PC-3 (cell line): Measurements from ENCODE around the gene SCN4B. TPM values are rescaled to one million over a fixed set of nuclear protein-coding genes. Genes with fewer than 3 reads are reported as not detected.
"Not testable (repeated sequence)": the region's sequence is repeated elsewhere in the genome, so short reads cannot be mapped to it uniquely, and the experiment has no call there.

Experiments used
- ATAC-seq: fragments of 200-7000 bp; cut with Tn5 transposase; 2 replicates; pipeline ENCODE4 v1.9.1; 2020; ENCODE audit warnings: mild to moderate bottlenecking, moderate library complexity
- BruUV-seq: library from RNA; stranded (reverse); fragments of 400-500 nt; replicated peaks from 2 replicates; lab custom pipeline; 2021; lab: Mats Ljungman, UMichigan
- CTCF ChIA-PET: fragments of 300-600 bp; sonication (Branson Sonifier 250); formaldehyde crosslinking; loops from one replicate; lab custom pipeline; 2022; ENCODE audit warnings: antibody characterized with exemption; lab: Charles Lee
- POLR2A ChIA-PET: fragments of 300-600 bp; sonication (Branson Sonifier 250); formaldehyde crosslinking; loops from one replicate; lab custom pipeline; 2022; ENCODE audit warnings: antibody characterized with exemption; ENCODE audit not compliant: unreplicated experiment; lab: Charles Lee
- DNase-seq: peaks from one replicate; pipeline ENCODE4 v3.0.0-alpha.2; 2015
- H2AFZ ChIP-seq: fragments of 300-600 bp; sonication (generic); 2 replicates; pipeline ENCODE4 v1.6.0; 2016; ENCODE audit warnings: antibody characterized with exemption, low read length
- H3F3A ChIP-seq: fragments of 300-600 bp; sonication (generic); one replicate; pipeline ENCODE4 v1.6.0; 2017; ENCODE audit warnings: antibody characterized with exemption, low read length, control low read depth, mild to moderate bottlenecking; ENCODE audit not compliant: unreplicated experiment
- H3K27ac ChIP-seq: fragments of 300-600 bp; sonication (generic); 2 replicates; pipeline ENCODE4 v1.5.1; 2016; ENCODE audit warnings: mild to moderate bottlenecking, low read length
- H3K27me3 ChIP-seq: fragments of 300-600 bp; sonication (generic); 2 replicates; pipeline ENCODE4 v1.6.1; 2016; ENCODE audit warnings: low read length, mixed read lengths
- H3K36me3 ChIP-seq: fragments of 300-600 bp; sonication (generic); 2 replicates; pipeline ENCODE4 v1.6.1; 2016; ENCODE audit warnings: low read depth, mixed run types, low read length, mixed read lengths
- H3K4me1 ChIP-seq: fragments of 300-600 bp; sonication (generic); 2 replicates; pipeline ENCODE4 v1.5.1; 2016; ENCODE audit warnings: low read length; ENCODE audit not compliant: insufficient read depth
- H3K4me2 ChIP-seq: fragments of 300-600 bp; sonication (generic); 2 replicates; pipeline ENCODE4 v1.6.0; 2016; ENCODE audit warnings: low read length
- H3K4me3 ChIP-seq: fragments of 300-600 bp; sonication (generic); 2 replicates; pipeline ENCODE4 v1.5.1; 2016; ENCODE audit warnings: mild to moderate bottlenecking, low read length, mixed read lengths
- H3K79me2 ChIP-seq: fragments of 300-600 bp; sonication (generic); 2 replicates; pipeline ENCODE4 v1.6.1; 2017; ENCODE audit warnings: low read length, mixed read lengths
- H3K9ac ChIP-seq: fragments of 300-600 bp; sonication (generic); 2 replicates; pipeline ENCODE4 v1.6.0; 2016; ENCODE audit warnings: mild to moderate bottlenecking, low read length
- H3K9me2 ChIP-seq: fragments of 300-600 bp; sonication (generic); replicated peaks from 2 replicates; pipeline ENCODE4 v1.6.1; 2016; ENCODE audit warnings: mixed run types, low read length, mixed read lengths
- H3K9me3 ChIP-seq: fragments of 300-600 bp; sonication (generic); 2 replicates; pipeline ENCODE4 v1.6.1; 2016; ENCODE audit warnings: low read length, mixed read lengths
- H4K20me1 ChIP-seq: fragments of 300-600 bp; sonication (generic); 2 replicates; pipeline ENCODE4 v1.6.1; 2016; ENCODE audit warnings: low read length, mixed read lengths
- CTCF ChIP-seq: fragments of 300-600 bp; sonication (generic); conservative IDR thresholded peaks from 2 replicates; pipeline ENCODE4 v1.5.1; 2017; ENCODE audit warnings: antibody characterized with exemption, low read depth, mild to moderate bottlenecking, low read length
- EZH2 ChIP-seq: fragments of 300-600 bp; sonication (generic); IDR thresholded peaks from one replicate; pipeline ENCODE4 v1.6.1; 2017; ENCODE audit warnings: antibody characterized with exemption, mild to moderate bottlenecking, low read length; ENCODE audit not compliant: unreplicated experiment
- EZH2phosphoT487 ChIP-seq: fragments of 300-600 bp; sonication (generic); IDR thresholded peaks from 2 replicates; pipeline ENCODE4 v1.6.1; 2018; ENCODE audit warnings: mild to moderate bottlenecking, antibody characterized with exemption, low read length, borderline replicate concordance
- intact Hi-C: fragments of 100-400 bp; cut with micrococcal nuclease; formaldehyde crosslinking; loops from 2 replicates; pipeline ENCODE4 v1.9.0; 2023
- total RNA-seq: library from RNA; depleted of rRNA; stranded (reverse); fragments of >200 nt; gene quantifications from 2 replicates; pipeline ENCODE4 v1.2.3, GENCODE V29; 2014

SCN4B gene
- total RNA-seq, 1 experiment from 2014 or later, result not detected

- Histone ChIP-seq H2AFZ (no peak overlapping the region), H4K20me1 (no peaks in the 10 kb centered on the region), H3K9ac (no peak overlapping the region), H3K9me2 (no peaks in the 10 kb centered on the region), H3F3A (peaks cover 4% of the 10 kb centered on the region), H3K4me3 (no peak overlapping the region), H3K27me3 (no peaks in the 10 kb centered on the region; the same call in 1 of the 2 replicates), H3K27ac (no peak overlapping the region), H3K9me3 (no peaks in the 10 kb centered on the region), H3K79me2 (no peaks in the 10 kb centered on the region), H3K4me1 (peaks cover 19% of the 10 kb centered on the region), H3K4me2 (no peak overlapping the region), H3K36me3 (no peaks in the 10 kb centered on the region)
- ChIA-PET POLR2A (no interaction called here), CTCF (interaction anchor here (0.8 kb wide), 1 partner anchor 101 kb away, joined by 3 read pairs; no protein-coding TSS in a partner anchor)
- intact Hi-C loops, result no loop called here
- ATAC-seq (no peak), DNase-seq (no peak)
- TF ChIP-seq EZH2, result no peak
- TF ChIP-seq EZH2phosphoT487, result no peak
- TF ChIP-seq CTCF, result no peak
- no TSS peak for BruUV-seq
Measured at GRCh38 chr11:118193910-118194566, 41.4 kb upstream of the SCN4B start.

- ATAC-seq, H3K9ac ChIP-seq, DNase-seq, H3K9me3 ChIP-seq, H3K27me3 ChIP-seq, H3K4me3 ChIP-seq, H4K20me1 ChIP-seq, CTCF ChIA-PET, H2AFZ ChIP-seq, H3K27ac ChIP-seq, H3K9me2 ChIP-seq, H3F3A ChIP-seq, H3K4me2 ChIP-seq, H3K79me2 ChIP-seq, BruUV-seq, POLR2A ChIA-PET, H3K36me3 ChIP-seq, intact Hi-C loops: not testable (repeated sequence)
- H3K4me1 ChIP-seq, result peaks cover 14% of the 10 kb centered on the region
Measured at GRCh38 chr11:118192817-118193216, 40.2 kb upstream of the SCN4B start.

GRCh38 chr11:118190942-118191506 is 38.4 kb upstream of the SCN4B start:
- H3K27me3 ChIP-seq, result peaks cover 11% of the 10 kb centered on the region
- peaks cover 14% of the 10 kb centered on the region for H3K4me1 ChIP-seq
- H3K9ac ChIP-seq, H4K20me1 ChIP-seq, intact Hi-C loops, ATAC-seq, H3K4me3 ChIP-seq, H3K4me2 ChIP-seq, H2AFZ ChIP-seq, DNase-seq, H3K27ac ChIP-seq, BruUV-seq, H3K9me3 ChIP-seq, H3K36me3 ChIP-seq, H3K79me2 ChIP-seq, POLR2A ChIA-PET, H3K9me2 ChIP-seq, H3F3A ChIP-seq, CTCF ChIA-PET: not testable (repeated sequence)
